Common myeloid progenitor, CD34-positive (primary cell): ENCODE measurements around the gene RNF225.
"Not testable (repeated sequence)": the region's sequence is repeated elsewhere in the genome, so short reads cannot be mapped to it uniquely, and the experiment has no call there.

Experiments
- CTCF ChIA-PET: fragments of 350-600 bp; sonication (Branson Sonifier 250); formaldehyde crosslinking; loops from one replicate; lab custom pipeline; 2021; ENCODE audit warnings: antibody characterized with exemption; lab: Charles Lee
- POLR2A ChIA-PET: fragments of 350-600 bp; sonication (Branson Sonifier 250); formaldehyde crosslinking; loops from one replicate; lab custom pipeline; 2021; ENCODE audit warnings: antibody characterized with exemption; lab: Charles Lee
- DNase-seq, 3 donors: peaks; one replicate each; pipeline versions ENCODE4 v3.0.0 to v3.0.0-alpha.2; 2013
- H3K27ac ChIP-seq, 2 experiments: 1 replicate in 1 of 2; 2 replicates in 1 of 2; pipeline ENCODE4 v1.7.0; 2013; ENCODE audit warnings: inconsistent platforms in 2 of 2, low read length in 2 of 2, mild to moderate bottlenecking in 2 of 2, low read depth in 1 of 2, moderate library complexity in 1 of 2; ENCODE audit not compliant: severe bottlenecking in 2 of 2, insufficient read depth in 1 of 2, poor library complexity in 1 of 2
- H3K27me3 ChIP-seq, 5 experiments: replicated peaks in 2 of 5; 1 replicate in 3 of 5; 2 replicates in 2 of 5; pipeline versions ENCODE4 v1.6.1 to v1.7.0; 2013; ENCODE audit warnings: low read length in 4 of 5, mild to moderate bottlenecking in 2 of 5, moderate library complexity in 2 of 5, inconsistent platforms in 1 of 5; ENCODE audit not compliant: insufficient read depth in 5 of 5, control insufficient read depth in 4 of 5
- H3K36me3 ChIP-seq, 4 experiments: 1 replicate in 2 of 4; 2 replicates in 2 of 4; pipeline versions ENCODE4 v1.6.1 to v1.7.0; 2013; ENCODE audit warnings: low read length in 3 of 4, control low read depth in 1 of 4, mild to moderate bottlenecking in 1 of 4; ENCODE audit not compliant: control insufficient read depth in 4 of 4, insufficient read depth in 4 of 4
- H3K4me1 ChIP-seq, 4 experiments: 1 replicate in 3 of 4; 2 replicates in 1 of 4; pipeline versions ENCODE4 v1.6.1 to v1.7.1; 2013; ENCODE audit warnings: low read length in 3 of 4, mild to moderate bottlenecking in 3 of 4, control low read depth in 1 of 4, inconsistent platforms in 1 of 4, moderate library complexity in 1 of 4; ENCODE audit not compliant: control insufficient read depth in 4 of 4, insufficient read depth in 4 of 4; ENCODE audit errors: control extremely low read depth in 1 of 4
- H3K4me3 ChIP-seq, 7 experiments: 1 replicate in 4 of 7; 2 replicates in 3 of 7; pipeline versions ENCODE4 v1.5.1 to v1.7.0; 2013; ENCODE audit warnings: mild to moderate bottlenecking in 7 of 7, low read length in 6 of 7, moderate library complexity in 6 of 7, inconsistent platforms in 2 of 7, low read depth in 2 of 7, control low read depth in 1 of 7; ENCODE audit not compliant: insufficient read depth in 4 of 7, control insufficient read depth in 1 of 7; ENCODE audit errors: extremely low read depth in 1 of 7
- H3K9me3 ChIP-seq, 5 experiments: 1 replicate in 4 of 5; 2 replicates in 1 of 5; pipeline versions ENCODE4 v1.6.1 to v1.7.1; 2013; ENCODE audit warnings: low read length in 4 of 5, mild to moderate bottlenecking in 2 of 5, inconsistent platforms in 1 of 5, low read depth in 1 of 5, moderate library complexity in 1 of 5; ENCODE audit not compliant: control insufficient read depth in 4 of 5, insufficient read depth in 2 of 5; ENCODE audit errors: control extremely low read depth in 1 of 5
- WGBS: methylation state at CpG from one replicate; pipeline ENCODE4 v1.1.5; 2013; ENCODE audit not compliant: insufficient coverage; 5-methylcytosine and 5-hydroxymethylcytosine counted together

Gene RNF225

GRCh38 chr19:58400316-58400915, 5.0 kb downstream of the RNF225 start:
- Histone ChIP-seq H3K36me3 (peaks cover 0 to 4% (median under 1%) of the 10 kb centered on the region in 4 experiments), H3K9me3 (no peaks in the 10 kb centered on the region), H3K4me1 (peaks cover 0 to 28% (median 22%) of the 10 kb centered on the region in 4 experiments), H3K4me3 (peak overlapping the region in 5 of 7 experiments; percentile 48 to 76 (median 59)), H3K27ac (no peak overlapping the region), H3K27me3 (peaks cover 0 to 32% (median 16%) of the 10 kb centered on the region in 5 experiments)
- ChIA-PET POLR2A (no interaction called here), CTCF (no interaction called here)
- DNase-seq: no peak
- 71% methylated on average over 12 of the region's 18 CpGs for WGBS

DNA sequence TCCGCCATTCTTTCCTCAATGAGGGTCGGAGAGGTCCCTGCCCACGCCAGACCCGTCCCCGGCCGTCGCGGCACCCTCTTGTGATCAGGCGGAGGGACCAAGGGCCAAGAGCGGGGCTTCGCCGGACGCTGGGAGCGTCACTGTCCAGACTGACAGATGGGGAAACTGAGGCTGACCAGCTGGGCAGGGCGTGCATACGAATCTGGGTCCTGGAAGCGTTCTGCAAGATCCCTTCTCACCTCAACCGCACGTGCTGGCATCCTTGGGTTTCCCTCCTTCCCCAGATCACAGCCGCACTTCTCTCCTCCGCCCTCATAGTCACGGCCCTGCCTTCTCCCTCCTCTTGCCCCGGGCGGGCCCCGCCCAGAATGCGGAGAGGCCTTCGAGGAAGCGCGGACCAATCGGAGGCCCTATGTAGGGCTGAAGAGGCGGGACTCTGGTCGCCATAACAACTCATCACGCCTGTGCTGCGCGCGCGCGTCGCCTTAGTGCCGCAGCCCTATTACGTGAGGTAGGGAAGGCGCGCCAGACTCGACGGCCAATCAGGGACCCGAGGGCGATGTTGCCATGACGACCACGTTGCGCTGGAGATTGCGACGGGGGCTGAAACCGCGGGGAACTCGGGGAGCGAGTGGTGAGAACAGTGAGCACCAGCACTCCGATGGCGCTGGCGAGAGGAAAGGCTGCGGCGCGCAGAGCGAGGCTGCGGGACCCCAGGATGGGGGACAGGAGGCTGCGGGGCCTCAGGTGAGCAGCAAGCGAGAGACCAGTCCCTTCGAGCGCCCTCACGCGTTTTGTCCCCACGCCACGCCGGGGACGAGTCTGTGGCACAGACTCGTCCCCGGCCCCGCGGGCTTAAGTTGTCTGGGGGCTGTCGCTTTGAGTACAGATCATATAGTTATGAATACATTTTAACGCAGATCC, 5.7 kb downstream of the RNF225 start:
- Histone ChIP-seq H3K4me1 (peaks cover 0 to 23% (median 19%) of the 10 kb centered on the region in 4 experiments), H3K4me3 (peak overlapping the region; percentile 24 to 89 (median 71)), H3K36me3 (no peaks in the 10 kb centered on the region), H3K9me3 (no peaks in the 10 kb centered on the region), H3K27ac (peak overlapping the region in 1 of 2 experiments; percentile 71), H3K27me3 (peaks cover 0 to 24% (median 11%) of the 10 kb centered on the region in 5 experiments)
- ChIA-PET POLR2A (no interaction called here), CTCF (no interaction called here)
- 3% methylated on average over 56 of the region's 80 CpGs for WGBS
- peak; percentile 100 for DNase-seq

- H3K4me1 ChIP-seq: peaks cover 0 to 18% (median 15%) of the 10 kb centered on the region in 4 experiments
- 40% methylated on average over 11 of the region's 23 CpGs for WGBS
- peak overlapping the region; percentile 24 to 89 (median 71) for H3K4me3 ChIP-seq
- DNase-seq: no peak
- peak overlapping the region in 1 of 2 experiments; percentile 71 for H3K27ac ChIP-seq
- no peaks in the 10 kb centered on the region for H3K9me3 ChIP-seq
- POLR2A ChIA-PET: no interaction called here
- CTCF ChIA-PET: no interaction called here
- no peaks in the 10 kb centered on the region for H3K36me3 ChIP-seq
- peaks cover 0 to 17% (median 11%) of the 10 kb centered on the region in 5 experiments for H3K27me3 ChIP-seq
Measured at GRCh38 chr19:58401840-58402421, 6.5 kb downstream of the RNF225 start.

GRCh38 chr19:58403920-58404478, 8.5 kb downstream of the RNF225 start:
- peak in 1 of 3 donors; percentile 40 for DNase-seq
- POLR2A ChIA-PET: not testable (repeated sequence)

GRCh38 chr19:58406818-58407657, 11.6 kb downstream of the RNF225 start:
- peak in 2 of 3 donors; percentile 40 to 46 for DNase-seq
- WGBS: 76% methylated on average over 10 of the region's 10 CpGs
- Histone ChIP-seq H3K9me3 (no peaks in the 10 kb centered on the region), H3K4me1 (peaks cover 2 to 34% (median 29%) of the 10 kb centered on the region in 4 experiments), H3K27ac (peak overlapping the region in 1 of 2 experiments; percentile 92), H3K27me3 (no peaks in the 10 kb centered on the region), H3K4me3 (peak overlapping the region in 6 of 7 experiments; percentile 75 to 98 (median 90)), H3K36me3 (no peaks in the 10 kb centered on the region)
- POLR2A ChIA-PET: no interaction called here
- CTCF ChIA-PET: interaction anchor here (1.1 to 1.4 kb wide), 7 partner anchors 10 to 78 kb away, joined by 3 to 8 read pairs (median 4); no protein-coding TSS in a partner anchor

More at GRCh38 chr19:58403920-58404478, 8.5 kb downstream of the RNF225 start:
- not testable (repeated sequence) for H3K9me3 ChIP-seq, H3K36me3 ChIP-seq, H3K27me3 ChIP-seq, H3K4me3 ChIP-seq, H3K27ac ChIP-seq
- no CpG with 5 or more reads among the region's 5 CpGs for WGBS
- H3K4me1 ChIP-seq: peaks cover 0 to 33% (median 29%) of the 10 kb centered on the region in 4 experiments
- CTCF ChIA-PET: interaction anchor here (0.6 to 1.4 kb wide), 3 partner anchors 14 to 75 kb away, joined by 3 read pairs; no protein-coding TSS in a partner anchor

DNA sequence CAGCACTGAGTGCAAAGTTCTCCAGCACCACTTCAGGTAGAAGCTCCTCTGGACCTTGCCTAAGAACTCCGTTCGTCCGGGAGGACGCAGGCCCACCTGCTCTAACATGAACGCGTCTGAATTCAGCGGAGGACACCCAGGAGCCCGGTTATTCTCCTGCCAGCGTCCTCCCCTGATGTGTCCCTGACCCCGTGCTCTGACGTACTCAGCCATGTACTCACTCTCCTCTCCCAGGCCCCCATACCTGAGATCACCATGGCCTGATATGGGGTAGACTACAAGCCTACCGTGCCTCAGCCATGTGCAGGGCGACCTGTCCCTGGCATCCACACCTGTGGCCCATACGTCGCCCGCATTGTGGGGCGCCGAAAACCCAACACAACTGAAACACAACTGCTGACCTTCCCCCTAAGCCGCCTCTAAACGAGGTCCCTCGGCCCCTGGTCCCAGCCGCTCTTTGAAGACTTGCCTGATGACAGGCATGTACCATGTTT, 12.2 kb downstream of the RNF225 start:
- Histone ChIP-seq H3K36me3 (peaks cover 0 to 2% (median 0%) of the 10 kb centered on the region in 4 experiments), H3K4me1 (peaks cover 2 to 31% (median 26%) of the 10 kb centered on the region in 4 experiments), H3K9me3 (no peaks in the 10 kb centered on the region), H3K27me3 (no peaks in the 10 kb centered on the region), H3K27ac (peak overlapping the region; percentile 59 to 92), H3K4me3 (peak overlapping the region; percentile 75 to 98 (median 89))
- CTCF ChIA-PET: interaction anchor here (1.1 to 1.4 kb wide), 3 partner anchors 9 to 44 kb away, joined by 3 to 4 read pairs (median 4); no protein-coding TSS in a partner anchor
- 27% methylated on average over 22 of the region's 22 CpGs for WGBS
- POLR2A ChIA-PET: interaction anchor here (0.9 kb wide), 1 partner anchor 46 kb away, joined by 3 read pairs; the partner anchor contains the start of gene ZNF497
- DNase-seq: no peak
